SK-N-SH treated with all-trans-retinoic acid at 6 μM for 48 hours (cell line): ENCODE measurements around the gene PHF19.

Experiments used
- RARB ChIP-seq: fragments of 250-450 bp; sonication (Bioruptor Pico); IDR thresholded peaks from 2 replicates; pipeline ENCODE4 v1.8.0; 2021; ENCODE audit warnings: mild to moderate bottlenecking, moderate library complexity
- TF ChIP-seq, protein P1 (sequence below): fragments of 250-450 bp; sonication (Bioruptor Pico); IDR thresholded peaks from 2 replicates; pipeline ENCODE4 v1.8.0; 2020; ENCODE audit warnings: mild to moderate bottlenecking, moderate library complexity, borderline replicate concordance
- TF ChIP-seq, protein P2 (sequence below): fragments of 250-450 bp; sonication (Bioruptor Pico); IDR thresholded peaks from 2 replicates; pipeline ENCODE4 v1.5.1; 2020; ENCODE audit warnings: low read depth, mild to moderate bottlenecking, moderate library complexity

DNA sequence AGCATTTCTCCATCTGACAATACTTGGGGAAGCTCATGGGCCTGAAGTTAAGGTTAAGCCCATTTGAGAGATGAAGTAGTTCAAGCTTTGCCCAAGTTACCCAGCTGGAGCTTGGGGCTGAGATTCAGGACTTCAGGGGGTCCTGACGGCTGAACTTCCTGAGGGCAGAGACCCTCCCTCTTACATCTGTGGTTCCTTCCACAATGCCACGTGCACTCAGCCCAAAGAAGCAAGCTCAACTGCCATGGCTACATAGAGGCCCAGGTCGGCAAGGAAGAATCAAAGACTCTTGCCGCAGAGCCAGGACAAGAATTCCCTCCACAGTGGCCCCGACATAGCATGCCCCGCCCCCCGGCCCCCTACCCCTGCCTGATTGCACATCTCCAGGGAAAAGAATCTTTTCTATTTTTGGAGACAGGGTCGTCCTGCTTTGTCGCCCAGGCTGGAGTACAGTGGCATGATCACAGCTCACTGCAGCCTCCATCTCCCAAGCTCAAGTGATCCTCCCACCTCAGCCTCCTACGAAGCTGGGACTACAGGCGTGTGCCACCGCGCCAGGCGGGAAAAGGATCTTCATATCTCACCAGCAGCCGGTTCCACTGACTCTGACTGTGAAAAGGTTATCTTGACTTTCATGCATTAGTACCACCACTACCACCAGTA is 9.2 kb downstream of the PHF19 start:
- TF ChIP-seq, protein P1, sequence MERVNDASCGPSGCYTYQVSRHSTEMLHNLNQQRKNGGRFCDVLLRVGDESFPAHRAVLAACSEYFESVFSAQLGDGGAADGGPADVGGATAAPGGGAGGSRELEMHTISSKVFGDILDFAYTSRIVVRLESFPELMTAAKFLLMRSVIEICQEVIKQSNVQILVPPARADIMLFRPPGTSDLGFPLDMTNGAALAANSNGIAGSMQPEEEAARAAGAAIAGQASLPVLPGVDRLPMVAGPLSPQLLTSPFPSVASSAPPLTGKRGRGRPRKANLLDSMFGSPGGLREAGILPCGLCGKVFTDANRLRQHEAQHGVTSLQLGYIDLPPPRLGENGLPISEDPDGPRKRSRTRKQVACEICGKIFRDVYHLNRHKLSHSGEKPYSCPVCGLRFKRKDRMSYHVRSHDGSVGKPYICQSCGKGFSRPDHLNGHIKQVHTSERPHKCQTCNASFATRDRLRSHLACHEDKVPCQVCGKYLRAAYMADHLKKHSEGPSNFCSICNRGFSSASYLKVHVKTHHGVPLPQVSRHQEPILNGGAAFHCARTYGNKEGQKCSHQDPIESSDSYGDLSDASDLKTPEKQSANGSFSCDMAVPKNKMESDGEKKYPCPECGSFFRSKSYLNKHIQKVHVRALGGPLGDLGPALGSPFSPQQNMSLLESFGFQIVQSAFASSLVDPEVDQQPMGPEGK: no peak
- TF ChIP-seq, protein P2, sequence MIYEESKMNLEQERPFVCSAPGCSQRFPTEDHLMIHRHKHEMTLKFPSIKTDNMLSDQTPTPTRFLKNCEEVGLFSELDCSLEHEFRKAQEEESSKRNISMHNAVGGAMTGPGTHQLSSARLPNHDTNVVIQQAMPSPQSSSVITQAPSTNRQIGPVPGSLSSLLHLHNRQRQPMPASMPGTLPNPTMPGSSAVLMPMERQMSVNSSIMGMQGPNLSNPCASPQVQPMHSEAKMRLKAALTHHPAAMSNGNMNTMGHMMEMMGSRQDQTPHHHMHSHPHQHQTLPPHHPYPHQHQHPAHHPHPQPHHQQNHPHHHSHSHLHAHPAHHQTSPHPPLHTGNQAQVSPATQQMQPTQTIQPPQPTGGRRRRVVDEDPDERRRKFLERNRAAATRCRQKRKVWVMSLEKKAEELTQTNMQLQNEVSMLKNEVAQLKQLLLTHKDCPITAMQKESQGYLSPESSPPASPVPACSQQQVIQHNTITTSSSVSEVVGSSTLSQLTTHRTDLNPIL (CRISPR knock-in tag): no peak
- no peak for TF ChIP-seq RARB
